Adrenal gland (tissue), 12 donors: ENCODE data around the gene WNT7A. TPM values are rescaled to one million over a fixed set of nuclear protein-coding genes. Genes with fewer than 3 reads are reported as not detected.

Experiments used
- DNase-seq, 7 donors: peaks; one replicate each; pipeline ENCODE4 v3.0.0-alpha.2; 2019 to 2020
- H3K27ac ChIP-seq, 5 donors: fragments of 200-600 bp; sonication (generic) in 4 of 5; 1 replicate in 3 of 5; 2 replicates in 2 of 5; pipeline versions ENCODE4 v1.5.1 to v1.8.0; 2016 to 2020; ENCODE audit warnings: mild to moderate bottlenecking in 1 of 5
- H3K27me3 ChIP-seq: fragments of 200-600 bp; 2 replicates; pipeline ENCODE4 v1.8.0; 2021
- H3K36me3 ChIP-seq, 2 donors: fragments of 200-600 bp; replicated peaks in 1 of 2; 1 replicate in 1 of 2; 2 replicates in 1 of 2; pipeline versions ENCODE4 v1.5.1 to v1.8.0; 2018 to 2022
- H3K4me1 ChIP-seq, 2 donors: fragments of 200-600 bp; replicated peaks in 1 of 2; 1 replicate in 1 of 2; 2 replicates in 1 of 2; pipeline versions ENCODE4 v1.5.1 to v1.8.0; 2018 to 2021
- H3K4me3 ChIP-seq, 4 donors: fragments of 200-600 bp; sonication (generic) in 3 of 4; one replicate each; pipeline ENCODE4 v1.5.1; 2016 to 2018
- H3K9me3 ChIP-seq, 3 donors: fragments of 200-600 bp; sonication (generic) in 1 of 3; replicated peaks in 1 of 3; 1 replicate in 2 of 3; 2 replicates in 1 of 3; pipeline versions ENCODE4 v1.5.1 to v1.8.0; 2016 to 2021
- POLR2A ChIP-seq, 2 donors: fragments of 450-650 bp; IDR thresholded peaks; one replicate each; pipeline ENCODE4 v1.6.1; 2017; ENCODE audit warnings: antibody characterized with exemption in 2 of 2, mild to moderate bottlenecking in 2 of 2, moderate library complexity in 1 of 2
- WGBS, 4 donors: extraction: QIAGEN DNeasy Blood & Tissue Kit in 2 of 4; methylation state at CpG; one replicate each; pipeline versions ENCODE4 v1.1.5 to v1.1.7; 2013 to 2017; 5-methylcytosine and 5-hydroxymethylcytosine counted together
- intact Hi-C, 2 donors: fragments of 100-400 bp; cut with DNase I; formaldehyde crosslinking; loops; one replicate each; pipeline versions ENCODE4 v1.14.1 to v1.15.0; 2022 to 2023
- polyA plus RNA-seq, 3 donors: library from polyadenylated mRNA; stranded (reverse); fragments of 200-250 nt in 2 of 3; fragments of 350-450 nt in 1 of 3; fragmentation: Illumina TruSeq in 1 of 3; extraction: RNeasy Lipid Tissue Mini Kit (QIAGEN cat#74804) in 1 of 3; gene quantifications; one replicate each; pipeline ENCODE4 v1.2.3, GENCODE V29; 2013 to 2014
- total RNA-seq, 9 donors: library from RNA; depleted of rRNA in 4 of 9; stranded (reverse); fragments of >200 nt in 4 of 9; fragments of 120-200 nt in 1 of 9; fragmentation: NEBNext Ultra II Directional in 1 of 9; extraction: Animal tissue kit (Norgen Biotek cat#: 25700) in 1 of 9; gene quantifications; one replicate each; pipeline versions ENCODE4 v1.1.0 to v1.2.4, GENCODE V29; 2013 to 2023
- TF ChIP-seq, protein P1 (sequence below), 6 experiments: fragments of 450-650 bp in 4 of 6; fragments of 200-600 bp in 2 of 6; sonication (generic) in 1 of 6; IDR thresholded peaks; 1 replicate in 5 of 6; 2 replicates in 1 of 6; pipeline versions ENCODE4 v1.5.1 to v1.8.0; 2016 to 2021; ENCODE audit warnings: antibody characterized with exemption in 6 of 6, mild to moderate bottlenecking in 2 of 6, moderate library complexity in 1 of 6
- donor health status: healthy with polysubstance abuse.
- donor health status: Bipolar disorder and iron deficiency.
- donor health status: DM: yes; HTN: yes; CAD: no.
- donor health status: DM: no; HTN: no; CAD: no.
- donor health status: DM: no; HTN: no; CAD: no.
- donor health status: DM: yes; HTN: yes; CAD: no.

The WNT7A gene
- total and polyA plus RNA-seq, 12 donors: under 0.01 TPM; not detected in 11

DNA sequence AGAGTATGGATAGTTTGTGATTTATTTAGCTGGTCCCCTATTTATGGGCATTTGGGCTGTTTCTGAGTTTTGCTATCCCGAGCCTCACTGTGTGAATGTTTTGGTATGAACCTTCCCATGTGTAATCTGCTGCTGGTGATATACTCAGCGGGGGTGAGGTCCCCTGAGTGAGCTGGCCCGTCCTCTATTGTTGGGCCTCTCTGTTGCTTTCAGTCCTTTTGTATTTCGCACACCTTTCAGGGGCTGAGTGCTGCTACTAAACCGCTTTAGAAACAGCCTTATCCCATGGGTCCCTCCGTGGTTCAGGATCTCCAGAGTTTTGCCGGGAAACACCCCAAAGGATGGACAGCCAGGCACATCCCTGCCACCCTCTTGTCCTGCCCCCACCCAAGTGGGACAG lies 94.5 kb downstream of the WNT7A start:
- H3K27me3 ChIP-seq: peaks cover 4% of the 10 kb centered on the region
- no peaks in the 10 kb centered on the region for H3K9me3 ChIP-seq
- TF ChIP-seq POLR2A (IDR thresholded peaks at IDR 0.05): no peak
- TF ChIP-seq, protein P1, sequence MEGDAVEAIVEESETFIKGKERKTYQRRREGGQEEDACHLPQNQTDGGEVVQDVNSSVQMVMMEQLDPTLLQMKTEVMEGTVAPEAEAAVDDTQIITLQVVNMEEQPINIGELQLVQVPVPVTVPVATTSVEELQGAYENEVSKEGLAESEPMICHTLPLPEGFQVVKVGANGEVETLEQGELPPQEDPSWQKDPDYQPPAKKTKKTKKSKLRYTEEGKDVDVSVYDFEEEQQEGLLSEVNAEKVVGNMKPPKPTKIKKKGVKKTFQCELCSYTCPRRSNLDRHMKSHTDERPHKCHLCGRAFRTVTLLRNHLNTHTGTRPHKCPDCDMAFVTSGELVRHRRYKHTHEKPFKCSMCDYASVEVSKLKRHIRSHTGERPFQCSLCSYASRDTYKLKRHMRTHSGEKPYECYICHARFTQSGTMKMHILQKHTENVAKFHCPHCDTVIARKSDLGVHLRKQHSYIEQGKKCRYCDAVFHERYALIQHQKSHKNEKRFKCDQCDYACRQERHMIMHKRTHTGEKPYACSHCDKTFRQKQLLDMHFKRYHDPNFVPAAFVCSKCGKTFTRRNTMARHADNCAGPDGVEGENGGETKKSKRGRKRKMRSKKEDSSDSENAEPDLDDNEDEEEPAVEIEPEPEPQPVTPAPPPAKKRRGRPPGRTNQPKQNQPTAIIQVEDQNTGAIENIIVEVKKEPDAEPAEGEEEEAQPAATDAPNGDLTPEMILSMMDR (IDR thresholded peaks at IDR 0.05): no peak
- WGBS, 4 donors: 85 to 90% (median 87%) methylated on average over 7 of the region's 7 CpGs
- no peak overlapping the region for H3K27ac ChIP-seq
- intact Hi-C loops: no loop called here
- H3K36me3 ChIP-seq: no peaks in the 10 kb centered on the region
- DNase-seq: no peak
- no peak overlapping the region for H3K4me3 ChIP-seq
- H3K4me1 ChIP-seq: no peaks in the 10 kb centered on the region

GRCh38 chr3:13783476-13783875 lies 96.4 kb downstream of the WNT7A start:
- intact Hi-C loops: no loop called here
- Histone ChIP-seq H3K9me3 (no peaks in the 10 kb centered on the region), H3K36me3 (no peaks in the 10 kb centered on the region), H3K4me3 (no peak overlapping the region), H3K27me3 (peaks cover 2% of the 10 kb centered on the region), H3K27ac (no peak overlapping the region), H3K4me1 (no peaks in the 10 kb centered on the region)
- TF ChIP-seq, protein P1 (IDR thresholded peaks at IDR 0.05): no peak
- TF ChIP-seq POLR2A (IDR thresholded peaks at IDR 0.05): no peak
- no peak for DNase-seq
- WGBS, 4 donors: 63 to 73% (median 69%) methylated on average over 8 of the region's 8 CpGs

GRCh38 chr3:13782501-13782900 lies 97.4 kb downstream of the WNT7A start:
- no peaks in the 10 kb centered on the region for H3K36me3 ChIP-seq
- intact Hi-C loops: no loop called here
- TF ChIP-seq POLR2A (IDR thresholded peaks at IDR 0.05): no peak
- TF ChIP-seq, protein P1 (IDR thresholded peaks at IDR 0.05): no peak
- H3K4me1 ChIP-seq: no peaks in the 10 kb centered on the region
- no peaks in the 10 kb centered on the region for H3K9me3 ChIP-seq
- H3K27ac ChIP-seq: no peak overlapping the region
- peak in 4 of 7 donors; percentile 6 to 58 (median 21) for DNase-seq
- H3K27me3 ChIP-seq: no peaks in the 10 kb centered on the region
- 34 to 48% (median 39%) methylated on average over 11 of the region's 11 CpGs for WGBS, 4 donors
- no peak overlapping the region for H3K4me3 ChIP-seq

GRCh38 chr3:13781417-13781816 lies 98.5 kb downstream of the WNT7A start:
- intact Hi-C loops: no loop called here

More at GRCh38 chr3:13781417-13781816, 98.5 kb downstream of the WNT7A start:
- Histone ChIP-seq H3K4me1 (no peaks in the 10 kb centered on the region), H3K9me3 (no peaks in the 10 kb centered on the region), H3K27ac (no peak overlapping the region), H3K36me3 (no peaks in the 10 kb centered on the region), H3K27me3 (no peaks in the 10 kb centered on the region), H3K4me3 (no peak overlapping the region)
- no peak for TF ChIP-seq POLR2A (IDR thresholded peaks at IDR 0.05)
- TF ChIP-seq, protein P1 (IDR thresholded peaks at IDR 0.05): no peak
- WGBS, 4 donors: 70 to 81% (median 72%) methylated on average over 5 of the region's 5 CpGs
- no peak for DNase-seq
